H4 (cell line): ENCODE measurements around the gene IGSF22. TPM values are rescaled to one million over a fixed set of nuclear protein-coding genes. Genes with fewer than 3 reads are reported as not detected.
A peak's percentile ranks its signal among the peaks of the same experiment; 100 is the strongest.

ENCODE experiments used
- DNase-seq: peaks from one replicate; pipeline ENCODE4 v3.0.0-alpha.2; 2015; ENCODE audit warnings: low spot score
- total RNA-seq: library from RNA; depleted of rRNA; stranded (reverse); fragments of >200 nt; shearing (Covaris generic); gene quantifications from 2 replicates; pipeline ENCODE4 v1.2.3, GENCODE V29; 2014; rRNA removed

IGSF22 gene
- not detected in 2 replicates for total RNA-seq

GRCh38 chr11:18726040-18726439, at the start of gene IGSF22:
TSS of gene IGSF22 (minus strand) at chr11:18726188. CDS start at chr11:18724236, 1,952 bp downstream.
- DNase-seq = no peak

- DNase-seq = no peak
Measured at GRCh38 chr11:18774801-18775200, 48.8 kb upstream of the IGSF22 start.

- DNase-seq = no peak
Measured at GRCh38 chr11:18773681-18774080, 47.7 kb upstream of the IGSF22 start.

GRCh38 chr11:18773104-18773503, 47.1 kb upstream of the IGSF22 start:
- no peak for DNase-seq

- no peak for DNase-seq
Measured at GRCh38 chr11:18772211-18772610, 46.2 kb upstream of the IGSF22 start.

- no peak for DNase-seq
Measured at GRCh38 chr11:18771266-18772035, 45.5 kb upstream of the IGSF22 start.

GRCh38 chr11:18770479-18771125, 44.6 kb upstream of the IGSF22 start:
- no peak for DNase-seq

GRCh38 chr11:18769802-18770456, 43.9 kb upstream of the IGSF22 start:
- no peak for DNase-seq

GRCh38 chr11:18768978-18769377, 43.0 kb upstream of the IGSF22 start:
- no peak for DNase-seq

- DNase-seq = no peak
Measured at GRCh38 chr11:18768472-18768901, 42.5 kb upstream of the IGSF22 start.

GRCh38 chr11:18766015-18766414, 40.0 kb upstream of the IGSF22 start:
- no peak for DNase-seq

- no peak for DNase-seq
Measured at GRCh38 chr11:18765554-18765953, 39.6 kb upstream of the IGSF22 start.

GRCh38 chr11:18761741-18762140, 35.8 kb upstream of the IGSF22 start:
- DNase-seq = no peak

GRCh38 chr11:18761144-18761543, 35.2 kb upstream of the IGSF22 start:
- no peak for DNase-seq

- DNase-seq = no peak
Measured at GRCh38 chr11:18757811-18758210, 31.8 kb upstream of the IGSF22 start.

GRCh38 chr11:18756889-18757288, 30.9 kb upstream of the IGSF22 start:
- DNase-seq = no peak

- DNase-seq = no peak
Measured at GRCh38 chr11:18754308-18754707, 28.3 kb upstream of the IGSF22 start.

GRCh38 chr11:18752502-18752901, 26.5 kb upstream of the IGSF22 start:
- DNase-seq = no peak

GRCh38 chr11:18750944-18751343, 25.0 kb upstream of the IGSF22 start:
- DNase-seq = no peak

- peak; percentile 89 for DNase-seq
Measured at GRCh38 chr11:18749681-18750319, 23.8 kb upstream of the IGSF22 start.

GRCh38 chr11:18748766-18749365, 22.9 kb upstream of the IGSF22 start:
- DNase-seq = no peak

- DNase-seq = no peak
Measured at GRCh38 chr11:18745251-18745650, 19.3 kb upstream of the IGSF22 start.
